Caco-2 (cell line): ENCODE data around the gene SRRM2. TPM values are rescaled to one million over a fixed set of nuclear protein-coding genes. Genes with fewer than 3 reads are reported as not detected.

ENCODE experiments used
- BruUV-seq: library from RNA; stranded (reverse); fragments of 400-500 nt; replicated peaks from 2 replicates; lab custom pipeline; 2021; lab: Mats Ljungman, UMichigan
- CTCF ChIA-PET: fragments of 300-600 bp; sonication (Branson Sonifier 250); formaldehyde crosslinking; loops from one replicate; lab custom pipeline; 2022; ENCODE audit warnings: antibody characterized with exemption; lab: Charles Lee
- POLR2A ChIA-PET: fragments of 300-600 bp; sonication (Branson Sonifier 250); formaldehyde crosslinking; loops from one replicate; lab custom pipeline; 2022; ENCODE audit warnings: antibody characterized with exemption; lab: Charles Lee
- DNase-seq, 2 experiments: peaks; one replicate each; pipeline versions ENCODE4 v3.0.0 to v3.0.0-alpha.2; 2020 to 2022
- H3K27me3 ChIP-seq: replicated peaks from 2 replicates; pipeline ENCODE4 v1.6.0; 2011; ENCODE audit warnings: low read length; ENCODE audit not compliant: control insufficient read depth, insufficient read depth
- H3K36me3 ChIP-seq: 2 replicates; pipeline ENCODE4 v1.5.1; 2011; ENCODE audit warnings: low read length; ENCODE audit not compliant: control insufficient read depth, insufficient read depth
- H3K4me1 ChIP-seq: fragments of 250-450 bp; sonication (Bioruptor Pico); 2 replicates; pipeline ENCODE4 v1.5.1; 2020; ENCODE audit warnings: mild to moderate bottlenecking
- H3K4me3 ChIP-seq: 2 replicates; pipeline ENCODE4 v1.5.1; 2011; ENCODE audit warnings: low read depth, mild to moderate bottlenecking, control low read depth, low read length
- H3K9me3 ChIP-seq: fragments of 250-450 bp; sonication (Bioruptor Pico); 2 replicates; pipeline ENCODE4 v1.5.1; 2020; ENCODE audit warnings: mild to moderate bottlenecking, moderate library complexity
- H3K27ac Mint-ChIP-seq: one replicate; pipeline ENCODE4 v1.8.0; 2022; ENCODE audit warnings: mixed read lengths; ENCODE audit not compliant: unreplicated experiment
- H3K27me3 Mint-ChIP-seq: one replicate; pipeline ENCODE4 v1.8.0; 2022; ENCODE audit warnings: mixed read lengths; ENCODE audit not compliant: insufficient read depth, unreplicated experiment
- H3K36me3 Mint-ChIP-seq: one replicate; pipeline ENCODE4 v1.8.0; 2022; ENCODE audit warnings: mild to moderate bottlenecking, mixed read lengths; ENCODE audit not compliant: insufficient read depth, unreplicated experiment
- H3K4me1 Mint-ChIP-seq: one replicate; pipeline ENCODE4 v1.8.0; 2022; ENCODE audit warnings: low read depth, mixed read lengths; ENCODE audit not compliant: unreplicated experiment
- H3K4me3 Mint-ChIP-seq: one replicate; pipeline ENCODE4 v1.8.0; 2022; ENCODE audit warnings: mild to moderate bottlenecking, moderate library complexity, mixed read lengths; ENCODE audit not compliant: unreplicated experiment
- H3K9me3 Mint-ChIP-seq: one replicate; pipeline ENCODE4 v1.8.0; 2022; ENCODE audit warnings: mixed read lengths; ENCODE audit not compliant: unreplicated experiment
- CTCF ChIP-seq, 2 experiments: fragments of 200-600 bp in 1 of 2; IDR thresholded peaks; 1 replicate in 1 of 2; 2 replicates in 1 of 2; pipeline versions ENCODE4 v1.5.1 to v1.8.0; 2011 to 2022; ENCODE audit warnings: antibody characterized with exemption in 1 of 2, control low read depth in 1 of 2, inconsistent platforms in 1 of 2, low read depth in 1 of 2, low read length in 1 of 2, mild to moderate bottlenecking in 1 of 2, moderate library complexity in 1 of 2; ENCODE audit not compliant: insufficient read depth in 1 of 2, severe bottlenecking in 1 of 2, unreplicated experiment in 1 of 2
- intact Hi-C: fragments of 100-400 bp; cut with micrococcal nuclease; formaldehyde crosslinking; loops from one replicate; pipeline ENCODE4 v1.10.0; 2022; ENCODE audit not compliant: unreplicated experiment
- total RNA-seq: library from RNA; stranded (reverse); gene quantifications from 2 replicates; pipeline ENCODE4 v1.2.3, GENCODE V29; 2022

Gene SRRM2
- total RNA-seq, 1 experiment from 2014 or later: 332 TPM

GRCh38 chr16:2707368-2708289, 44.8 kb upstream of the SRRM2 start:
- H3K27me3 Mint-ChIP-seq: no peaks in the 10 kb centered on the region
- POLR2A ChIA-PET: no interaction called here
- no peaks in the 10 kb centered on the region for H3K9me3 Mint-ChIP-seq
- no TSS peak for BruUV-seq
- H3K4me3 Mint-ChIP-seq: no peak overlapping the region
- no peaks in the 10 kb centered on the region for H3K4me1 ChIP-seq
- intact Hi-C loops: no loop called here
- CTCF ChIA-PET: no interaction called here
- H3K9me3 ChIP-seq: no peaks in the 10 kb centered on the region
- no peak for DNase-seq
- no peaks in the 10 kb centered on the region for H3K27me3 ChIP-seq
- no peak for TF ChIP-seq CTCF (IDR thresholded peaks at IDR 0.05; ENCODE audit: insufficient read depth in 1 of 2, low read depth in 1 of 2, low read length in 1 of 2, severe bottlenecking in 1 of 2, unreplicated experiment in 1 of 2)
- H3K36me3 Mint-ChIP-seq: peaks cover 15% of the 10 kb centered on the region
- H3K4me3 ChIP-seq: no peak overlapping the region
- H3K4me1 Mint-ChIP-seq: no peaks in the 10 kb centered on the region
- H3K27ac Mint-ChIP-seq: no peak overlapping the region
- no peaks in the 10 kb centered on the region; the same call in 1 of the 2 replicates for H3K36me3 ChIP-seq

- ChIA-PET CTCF (no interaction called here), POLR2A (interaction anchor here (0.8 kb wide), 1 partner anchor 26 kb away, joined by 4 read pairs; the partner anchor contains the start of gene KCTD5)
- Mint-ChIP-seq H3K36me3 (peaks cover 14% of the 10 kb centered on the region), H3K9me3 (no peaks in the 10 kb centered on the region), H3K4me1 (no peaks in the 10 kb centered on the region), H3K27ac (no peak overlapping the region), H3K27me3 (no peaks in the 10 kb centered on the region), H3K4me3 (no peak overlapping the region)
- Histone ChIP-seq H3K4me1 (no peaks in the 10 kb centered on the region), H3K4me3 (no peak overlapping the region), H3K27me3 (no peaks in the 10 kb centered on the region), H3K9me3 (no peaks in the 10 kb centered on the region), H3K36me3 (no peaks in the 10 kb centered on the region; the same call in 1 of the 2 replicates)
- BruUV-seq: no TSS peak
- TF ChIP-seq CTCF (IDR thresholded peaks at IDR 0.05; ENCODE audit: insufficient read depth in 1 of 2, low read depth in 1 of 2, low read length in 1 of 2, severe bottlenecking in 1 of 2, unreplicated experiment in 1 of 2): no peak
- intact Hi-C loops: no loop called here
- DNase-seq: no peak
These were observed 44.2 kb upstream of the SRRM2 start for GRCh38 chr16:2708290-2708639.

- no peaks in the 10 kb centered on the region for H3K4me1 ChIP-seq
- DNase-seq: no peak
- no peak overlapping the region for H3K27ac Mint-ChIP-seq
- no peak overlapping the region for H3K4me3 Mint-ChIP-seq
- H3K36me3 ChIP-seq: no peaks in the 10 kb centered on the region; the same call in 1 of the 2 replicates
- no peaks in the 10 kb centered on the region for H3K4me1 Mint-ChIP-seq
- H3K4me3 ChIP-seq: no peak overlapping the region
- no TSS peak for BruUV-seq
- ChIA-PET CTCF (no interaction called here), POLR2A (interaction anchor here (0.8 kb wide), 1 partner anchor 27 kb away, joined by 4 read pairs; the partner anchor contains the start of gene KCTD5)
- TF ChIP-seq CTCF (IDR thresholded peaks at IDR 0.05; ENCODE audit: insufficient read depth in 1 of 2, low read depth in 1 of 2, low read length in 1 of 2, severe bottlenecking in 1 of 2, unreplicated experiment in 1 of 2): no peak
- H3K27me3 Mint-ChIP-seq: no peaks in the 10 kb centered on the region
- H3K9me3 Mint-ChIP-seq: no peaks in the 10 kb centered on the region
- H3K36me3 Mint-ChIP-seq: peaks cover 19% of the 10 kb centered on the region
- intact Hi-C loops: no loop called here
- no peaks in the 10 kb centered on the region for H3K27me3 ChIP-seq
- H3K9me3 ChIP-seq: no peaks in the 10 kb centered on the region
These were observed 43.4 kb upstream of the SRRM2 start for GRCh38 chr16:2708955-2709587.
